Activated effector memory CD4-positive, alpha-beta T cell treated with Interleukin-2 at 50 U/mL for 16 hours (primary cell): ENCODE data around the gene PTPRF.
"Not testable (repeated sequence)": the region's sequence is repeated elsewhere in the genome, so short reads cannot be mapped to it uniquely, and the experiment has no call there.

ENCODE experiments used
- DNase-seq: peaks from one replicate; pipeline ENCODE4 v3.0.0-alpha.2; 2020

PTPRF gene

DNA sequence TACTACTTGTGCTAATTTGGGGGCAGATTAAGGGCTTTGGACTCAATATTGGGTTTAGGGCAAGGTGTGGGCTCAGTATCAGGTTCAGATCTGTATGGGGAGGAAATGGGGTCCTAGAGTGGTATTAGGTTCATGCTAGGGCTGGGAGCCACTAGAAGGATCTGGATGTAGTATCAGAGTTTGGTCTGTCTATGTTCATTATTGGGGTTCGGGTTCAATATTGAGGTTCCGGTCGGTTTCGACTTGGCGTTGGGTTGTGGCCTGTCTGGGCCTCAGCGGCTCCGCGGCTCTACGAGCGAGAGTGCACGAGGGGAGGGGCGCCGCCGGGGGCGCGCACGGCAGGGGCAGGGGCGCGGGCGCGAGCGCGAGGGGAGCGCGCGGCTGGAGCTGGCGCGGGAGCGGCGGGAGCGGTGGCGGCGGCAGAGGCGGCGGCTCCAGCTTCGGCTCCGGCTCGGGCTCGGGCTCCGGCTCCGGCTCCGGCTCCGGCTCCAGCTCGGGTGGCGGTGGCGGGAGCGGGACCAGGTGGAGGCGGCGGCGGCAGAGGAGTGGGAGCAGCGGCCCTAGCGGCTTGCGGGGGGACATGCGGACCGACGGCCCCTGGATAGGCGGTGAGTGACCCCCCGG is at the start of gene PTPRF:
Gene PTPRF (plus strand): TSS at position 401 of the 624 bp plus-strand sequence. CDS start 14,193 bp downstream, outside the sequence.
- no peak for DNase-seq

DNA sequence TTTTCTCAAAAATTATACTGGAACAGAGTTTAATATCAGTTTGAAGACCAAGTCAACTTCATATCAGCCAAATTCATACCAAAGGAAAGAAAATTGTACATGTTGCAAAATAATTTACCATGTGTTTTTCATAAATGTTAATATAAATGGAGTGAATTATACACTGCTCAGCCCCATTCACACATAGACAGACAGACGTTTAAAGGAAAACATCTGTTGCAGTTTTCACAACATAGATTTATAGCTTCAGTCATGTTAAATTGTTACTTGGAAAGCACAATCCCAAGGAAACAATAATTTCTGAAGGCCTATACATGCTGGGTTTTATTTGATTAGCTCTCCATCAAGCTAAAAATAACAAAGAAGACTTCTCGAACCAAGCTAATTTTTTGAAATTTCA is 49.2 kb upstream of the PTPRF start:
- DNase-seq: no peak

DNA sequence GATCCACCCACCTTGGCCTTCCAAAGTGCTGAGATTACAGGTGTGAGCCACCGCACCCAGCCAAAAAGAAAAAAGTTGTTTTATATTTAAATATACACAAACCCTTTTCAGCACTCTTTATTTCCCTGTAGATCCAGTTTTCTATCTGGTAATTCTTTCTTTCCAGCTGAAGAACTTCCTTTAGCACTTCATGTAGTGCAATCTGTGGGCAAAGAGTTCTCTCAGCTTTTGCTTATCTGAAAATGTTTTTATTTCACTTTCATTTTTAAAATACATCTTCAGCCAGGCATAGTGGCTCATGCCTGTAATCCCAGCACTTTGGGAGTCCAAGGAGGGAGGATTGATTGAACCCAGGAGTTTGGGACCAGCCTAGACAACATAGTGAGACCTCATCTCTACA is 48.5 kb upstream of the PTPRF start:
- DNase-seq: no peak

DNA sequence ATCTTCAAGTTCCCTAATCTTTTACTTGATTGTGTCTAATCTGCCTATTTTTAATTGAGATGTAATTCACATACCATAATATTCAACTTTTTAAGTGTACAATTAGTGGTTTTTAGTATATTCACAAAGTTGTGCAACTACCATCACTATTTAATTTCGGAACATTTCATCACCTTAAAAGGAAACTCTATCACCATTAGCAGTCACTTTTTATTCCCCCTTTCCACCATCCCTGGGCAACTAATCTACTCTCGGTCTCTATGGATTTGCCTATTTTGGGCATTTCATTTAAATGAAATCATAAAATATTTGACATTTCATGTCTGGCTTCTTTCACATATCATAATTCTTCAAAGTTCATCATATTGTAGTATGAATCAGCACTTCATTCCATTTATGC is 46.3 kb upstream of the PTPRF start:
- DNase-seq: no peak

DNA sequence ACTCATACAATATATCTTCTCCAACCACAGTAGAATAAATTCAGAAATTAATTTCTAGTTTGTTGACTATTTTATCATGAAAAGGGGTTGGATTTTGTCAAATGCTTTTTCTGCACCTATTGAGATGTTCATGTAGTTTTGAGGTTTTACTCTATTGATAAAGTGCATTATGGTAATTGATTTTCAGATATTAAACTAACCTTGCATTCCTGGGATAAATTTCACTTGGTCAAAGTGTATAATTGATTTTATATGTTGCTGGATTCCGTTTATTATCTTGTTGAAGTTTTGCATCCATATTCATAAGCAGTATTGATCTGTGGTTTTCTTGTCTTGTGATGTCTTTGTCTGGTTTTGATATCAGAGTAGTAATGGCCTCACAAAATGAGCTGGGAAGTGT is 42.5 kb upstream of the PTPRF start:
- DNase-seq: no peak

DNA sequence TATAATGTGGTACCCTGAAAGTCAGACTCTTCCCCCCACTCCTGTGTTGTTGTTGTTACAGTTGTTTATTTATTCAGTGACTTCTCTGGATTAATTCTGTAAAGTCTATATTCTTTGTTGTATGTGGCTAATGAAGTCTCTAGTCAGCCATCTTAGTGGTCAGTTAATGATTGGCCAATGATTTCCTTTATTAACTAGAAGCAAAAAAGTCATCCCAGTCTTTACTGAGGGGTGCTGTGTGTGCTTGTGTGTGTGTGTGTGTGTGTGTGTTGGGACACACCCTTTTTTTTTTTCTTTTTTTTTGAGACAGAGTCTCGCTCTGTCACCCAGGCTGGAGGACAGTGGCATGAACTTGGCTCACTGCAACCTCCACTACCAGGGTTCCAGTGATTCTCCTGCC is 39.6 kb upstream of the PTPRF start:
- DNase-seq: no peak

DNA sequence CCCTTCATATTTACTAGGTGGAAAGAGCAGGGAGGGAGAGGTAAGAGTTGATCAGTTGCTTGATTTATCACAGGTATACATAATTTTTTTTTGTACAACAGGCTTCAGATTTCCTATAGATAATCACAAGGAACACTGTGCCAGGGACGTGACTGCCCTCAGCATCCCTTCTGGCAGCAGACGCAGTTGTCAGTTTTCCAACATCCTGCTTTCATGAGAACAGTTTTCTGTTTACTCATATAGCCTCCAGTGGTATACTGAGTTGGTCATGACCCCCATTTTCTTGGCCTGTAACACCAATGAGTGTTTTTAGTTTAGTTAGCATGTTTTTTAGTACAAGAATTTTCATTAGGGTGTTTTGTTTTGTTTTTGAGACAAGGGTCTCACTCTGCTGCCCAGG is 37.9 kb upstream of the PTPRF start:
- no peak for DNase-seq

DNA sequence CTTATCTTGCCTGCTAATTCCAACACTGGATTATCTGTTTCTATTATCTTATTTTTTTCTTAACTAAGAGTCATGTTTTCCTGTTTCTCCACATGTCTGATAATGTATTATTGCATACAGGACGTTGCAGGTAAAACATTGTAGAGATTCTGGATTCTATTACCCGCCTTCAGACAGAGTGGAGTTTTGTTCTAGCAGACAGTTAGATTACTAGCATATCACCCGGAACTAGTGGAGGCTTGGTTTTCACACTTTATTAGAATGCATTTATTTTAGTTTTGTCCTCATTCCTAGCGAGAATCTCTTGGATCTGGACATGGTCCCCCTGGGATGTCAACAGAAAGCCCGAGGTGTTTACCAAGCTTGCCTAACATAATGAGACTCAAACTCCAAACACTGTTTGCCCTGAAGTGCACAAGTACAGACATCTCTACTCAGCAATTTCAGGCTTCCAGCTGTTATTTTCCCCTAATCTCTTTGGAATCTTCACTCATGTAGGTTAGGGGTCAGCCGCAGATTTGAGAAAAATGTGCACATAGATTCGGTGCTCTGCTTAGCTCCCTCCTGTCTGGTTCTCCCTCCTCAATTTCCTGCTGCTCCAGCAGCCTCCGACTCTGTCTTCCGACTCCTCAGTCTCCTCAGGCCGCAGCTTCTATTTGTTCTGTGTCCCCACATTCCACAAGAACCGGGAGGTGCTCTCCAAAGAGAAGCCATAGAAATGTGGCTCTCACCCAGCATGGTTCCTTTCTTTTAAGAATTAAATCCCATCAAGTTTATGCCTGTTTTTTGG is 36.8 kb upstream of the PTPRF start:
- no peak for DNase-seq

DNA sequence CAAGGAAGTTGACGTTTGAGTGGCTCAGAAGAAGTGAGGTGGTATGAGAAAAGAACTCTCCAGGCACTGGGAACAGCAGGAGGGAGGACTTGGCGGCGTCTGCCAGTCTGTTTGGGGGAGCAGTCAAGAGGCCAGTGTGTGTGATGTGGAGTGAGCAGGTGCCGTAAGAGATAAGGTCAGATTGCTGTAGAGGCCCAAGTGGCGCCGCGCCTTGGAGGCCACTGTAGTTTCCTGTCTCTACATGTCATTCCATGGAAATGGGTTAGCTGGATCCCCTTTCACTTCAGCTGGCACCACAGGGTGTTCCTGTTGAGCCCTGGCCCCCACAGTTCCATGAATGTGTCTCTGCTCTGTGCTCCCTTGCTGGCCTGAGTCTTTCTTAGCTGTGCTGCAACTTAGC is 35.5 kb upstream of the PTPRF start:
- DNase-seq: no peak

DNA sequence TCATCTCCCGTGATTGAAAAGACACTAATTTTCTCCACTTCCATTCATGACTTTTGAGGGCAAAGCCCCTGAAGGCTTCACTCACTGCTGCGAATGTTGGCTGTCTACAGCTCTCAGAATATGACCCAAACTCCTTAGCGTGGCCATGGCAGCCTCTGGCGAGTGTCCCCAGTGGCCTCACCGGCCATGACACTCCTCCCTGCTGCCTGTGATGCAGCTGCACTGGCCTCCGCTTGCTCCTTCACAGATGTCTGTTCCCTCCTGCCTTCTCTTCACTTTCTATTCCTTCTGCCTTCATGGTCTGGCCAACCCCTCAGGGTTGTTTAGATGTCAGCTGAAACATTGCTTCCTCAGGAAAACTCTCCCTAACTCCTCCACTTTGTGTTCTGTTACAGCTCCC is 30.8 kb upstream of the PTPRF start:
- no peak for DNase-seq

DNA sequence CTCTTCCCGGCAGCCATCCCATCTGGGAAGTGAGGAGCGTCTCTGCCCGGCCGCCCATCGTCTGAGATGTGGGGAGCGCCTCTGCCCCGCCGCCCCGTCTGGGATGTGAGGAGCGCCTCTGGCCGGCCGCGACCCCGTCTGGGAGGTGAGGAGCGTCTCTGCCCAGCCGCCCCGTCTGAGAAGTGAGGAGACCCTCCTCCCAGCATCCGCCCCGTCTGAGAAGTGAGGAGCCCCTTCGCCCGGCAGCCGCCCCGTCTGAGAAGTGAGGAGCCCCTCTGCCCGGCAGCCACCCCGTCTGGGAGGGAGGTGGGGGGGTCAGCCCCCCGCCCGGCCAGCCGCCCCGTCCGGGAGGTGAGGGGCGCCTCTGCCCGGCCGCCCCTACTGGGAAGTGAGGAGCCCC is 28.9 kb upstream of the PTPRF start:
- not testable (repeated sequence) for DNase-seq

DNA sequence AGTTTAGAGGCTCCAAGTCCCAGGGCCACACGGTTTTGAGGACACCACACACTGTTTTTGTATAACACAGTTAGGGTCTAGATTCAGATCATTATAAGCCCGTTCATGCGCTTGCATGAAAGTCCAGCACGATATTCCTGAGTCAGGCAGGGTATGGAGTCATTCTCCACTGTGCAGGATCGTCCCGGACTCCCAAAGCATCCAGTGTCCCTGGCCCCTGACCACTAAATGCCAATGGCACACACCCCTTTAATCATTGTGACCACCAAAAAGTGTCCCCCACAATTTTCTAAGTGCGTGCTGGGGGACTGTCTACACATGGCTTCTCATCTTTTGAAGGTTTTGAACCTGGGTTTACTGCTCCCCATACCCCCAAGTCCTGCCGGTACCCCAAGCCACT is 27.1 kb upstream of the PTPRF start:
- DNase-seq: no peak

DNA sequence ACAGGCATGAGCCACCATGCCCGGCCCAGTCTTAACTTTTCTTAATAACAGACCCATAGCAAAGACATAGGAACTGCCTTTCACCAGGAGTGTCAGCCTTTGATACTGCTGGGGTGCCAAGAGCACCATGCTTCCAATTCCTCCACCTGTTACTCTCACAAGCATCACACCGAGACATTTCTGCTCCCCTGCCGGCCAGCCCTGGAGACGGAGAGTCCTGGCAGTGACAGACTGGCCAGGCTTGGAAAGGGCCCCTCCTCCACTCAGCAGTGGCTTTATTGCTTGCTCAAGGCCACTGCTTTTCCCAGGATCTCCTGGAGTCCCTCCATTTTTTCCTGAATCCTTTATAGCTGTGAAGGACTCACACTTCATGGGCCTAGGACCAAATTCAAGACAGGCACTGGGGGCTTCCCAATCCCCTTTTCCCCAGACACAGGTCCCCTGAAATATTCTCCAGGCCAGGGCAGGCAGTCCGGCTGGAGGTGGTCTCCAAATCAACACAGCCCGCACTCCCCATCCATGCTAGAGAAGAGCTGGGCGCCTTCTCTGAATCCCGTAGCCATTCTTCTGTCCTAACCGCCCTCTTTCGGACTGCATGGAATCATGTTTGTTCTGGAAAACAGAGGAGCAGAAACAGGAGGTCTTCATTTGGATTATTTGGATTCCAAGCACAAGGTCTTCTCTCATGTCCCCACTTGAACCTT is 25.5 kb upstream of the PTPRF start:
- no peak for DNase-seq

DNA sequence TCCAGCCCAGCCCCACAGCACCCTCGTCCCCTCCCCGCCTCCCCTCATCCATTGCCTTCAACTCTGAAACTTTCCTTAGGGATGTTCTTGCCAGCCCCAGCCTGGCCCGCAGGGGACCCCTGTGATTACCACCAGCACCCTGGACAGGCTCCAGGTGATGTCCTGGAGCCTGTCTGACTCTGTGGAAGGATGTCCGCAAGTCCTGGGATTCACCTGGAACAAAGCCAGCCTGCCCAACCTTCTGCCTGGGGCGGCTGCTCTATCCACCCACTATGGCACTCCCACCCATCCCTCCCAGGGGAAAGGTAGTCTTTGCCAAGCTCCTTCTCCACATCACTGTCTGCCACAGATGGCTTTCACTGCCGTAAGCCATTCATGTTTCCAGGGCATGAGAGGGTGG is 24.4 kb upstream of the PTPRF start:
- no peak for DNase-seq

DNA sequence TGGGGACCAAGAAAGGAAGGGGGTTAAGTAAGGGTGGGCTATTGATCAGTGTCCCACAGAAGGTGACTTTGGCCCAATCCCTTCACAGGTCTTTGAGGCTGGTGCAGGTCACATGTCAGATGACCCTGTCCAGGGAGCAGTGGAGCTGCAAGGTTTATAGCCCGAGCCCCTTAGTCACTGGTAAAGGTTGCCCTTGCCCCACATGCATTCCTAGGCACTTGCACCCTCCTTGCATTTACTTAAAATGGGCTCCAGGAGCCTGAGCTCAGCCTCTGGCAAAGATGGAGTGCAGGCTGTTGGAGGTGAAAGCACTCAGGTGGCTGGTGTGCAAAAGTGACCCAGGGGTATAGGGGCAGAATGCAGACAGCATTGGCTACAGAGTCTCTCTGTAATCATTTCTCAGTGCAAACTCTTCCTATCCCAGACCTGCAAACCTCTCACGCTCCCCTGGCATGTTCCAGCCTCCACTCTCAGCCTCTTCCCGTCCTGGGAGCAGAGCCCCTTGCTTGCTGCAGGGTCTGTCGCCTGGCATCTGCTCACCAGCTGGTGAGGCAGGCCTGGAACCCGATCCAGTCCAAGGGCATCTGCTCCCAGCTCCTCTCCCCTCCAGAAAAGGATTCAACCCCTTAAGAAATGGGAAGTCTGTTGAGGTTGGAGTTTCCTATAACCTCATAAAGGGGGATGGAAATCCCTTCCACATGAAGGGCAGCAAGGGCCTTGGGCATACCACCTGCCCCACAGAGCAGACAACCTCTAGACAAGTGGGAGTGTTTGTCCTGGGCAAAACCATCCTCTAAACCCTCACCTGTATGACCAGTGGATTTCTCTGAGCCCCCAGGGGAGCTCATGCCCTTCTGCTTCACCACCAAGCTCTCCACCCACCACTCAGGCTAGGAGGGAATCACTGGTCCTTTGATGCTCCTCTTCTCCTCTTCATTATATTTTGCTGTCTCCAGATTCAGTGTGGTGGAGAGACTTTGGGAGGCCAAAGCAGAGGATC is 23.1 kb upstream of the PTPRF start:
- DNase-seq: no peak

DNA sequence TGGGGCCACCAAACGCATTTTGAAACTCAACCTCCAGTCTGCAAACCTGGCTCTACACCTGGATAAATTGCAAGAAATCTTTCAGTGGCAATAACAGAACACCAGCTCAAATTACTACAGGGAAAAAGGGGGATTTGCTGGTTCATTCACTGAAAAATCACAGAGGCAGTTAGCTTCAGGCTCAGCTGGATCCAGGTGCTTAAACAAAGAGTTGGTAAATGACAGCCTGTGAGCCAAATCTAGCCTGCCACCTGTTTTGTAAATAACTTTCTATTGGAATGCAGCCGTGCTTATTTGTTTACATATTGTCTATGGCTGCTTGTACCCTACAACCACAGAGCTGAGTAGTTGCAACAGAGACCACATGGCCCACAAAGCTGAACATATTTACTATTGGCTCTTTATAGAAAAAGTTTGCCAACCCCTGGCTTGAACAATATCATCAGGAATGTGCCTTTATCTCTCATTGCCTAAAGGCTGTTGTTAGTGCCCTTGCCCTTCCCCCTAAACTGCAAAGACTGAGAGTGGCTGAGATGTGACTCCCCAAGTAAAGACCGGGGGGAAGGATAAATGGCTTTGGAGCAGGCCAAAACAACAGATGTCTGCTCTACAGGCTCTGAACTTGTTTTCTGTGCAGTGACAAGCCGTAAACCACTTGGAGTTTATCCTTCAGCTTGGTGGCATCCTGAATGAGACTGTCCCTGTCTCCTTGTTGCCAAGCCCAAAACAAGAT is 21.5 kb upstream of the PTPRF start:
- no peak for DNase-seq

DNA sequence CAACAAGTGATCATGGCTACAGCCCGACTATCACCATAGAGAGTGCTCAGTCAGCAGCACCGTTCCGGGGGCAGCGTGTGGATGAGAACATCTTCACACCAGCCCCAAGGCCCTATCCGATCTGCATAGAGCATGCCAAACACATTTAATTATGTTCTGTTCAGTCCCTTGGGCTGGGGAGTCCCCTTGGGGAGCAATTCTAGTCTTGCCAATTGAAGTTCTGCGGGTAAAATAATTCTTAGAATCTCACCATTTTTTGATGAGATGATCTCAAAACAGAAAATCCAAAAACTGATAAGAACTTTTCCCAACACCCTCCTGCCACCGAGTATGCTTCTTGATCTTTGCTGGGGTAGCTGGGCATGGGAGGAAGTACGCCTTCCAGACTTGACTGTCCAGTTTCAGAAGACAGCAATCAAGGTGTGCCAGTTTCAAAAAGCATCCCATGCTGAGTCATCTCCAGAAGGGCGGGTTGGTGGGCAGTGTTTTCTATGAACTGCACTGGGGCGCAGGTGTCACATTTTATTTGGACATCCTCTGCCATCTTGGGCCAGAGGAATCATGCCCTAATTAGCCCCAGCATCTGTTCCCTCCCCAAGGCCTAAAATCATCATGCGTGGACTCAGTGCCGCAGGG is 20.8 kb upstream of the PTPRF start:
- no peak for DNase-seq

DNA sequence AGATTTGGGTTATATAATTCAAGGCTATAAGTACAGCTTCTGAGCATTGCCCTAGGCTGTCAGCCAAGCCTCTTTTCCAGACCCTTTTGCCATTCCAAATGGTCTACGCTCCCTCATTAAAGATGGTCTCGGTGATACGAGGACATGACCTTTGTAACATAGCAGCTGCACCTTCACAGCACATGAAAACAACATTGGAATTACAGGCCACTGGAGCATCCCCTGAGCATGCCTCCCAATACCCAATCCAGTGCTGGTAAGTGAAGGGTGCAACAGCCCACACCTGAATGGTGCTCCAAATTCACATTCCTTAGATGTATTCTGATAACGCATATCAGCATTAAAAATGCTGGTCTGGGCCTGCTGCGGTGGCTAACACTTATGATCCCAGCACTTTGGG is 20.1 kb upstream of the PTPRF start:
- no peak for DNase-seq

DNA sequence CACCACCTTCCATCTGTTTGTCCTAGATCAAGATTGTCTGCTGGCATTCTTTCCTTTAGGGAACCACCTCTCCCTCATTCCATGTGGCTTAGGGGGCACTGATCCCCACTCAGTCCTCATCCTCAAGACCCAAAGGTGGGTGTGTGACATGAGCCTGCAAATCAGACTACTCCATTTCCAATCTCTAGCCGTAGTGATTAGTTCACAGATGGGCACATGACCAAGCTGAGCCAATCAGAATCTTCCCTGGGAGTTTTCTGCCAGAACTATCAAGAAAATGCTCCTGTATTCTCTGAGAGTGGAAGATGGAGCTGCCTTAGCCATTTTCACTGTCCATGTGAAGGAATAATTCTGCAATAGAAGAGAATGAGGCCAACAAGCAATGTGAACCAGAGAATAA is 19.3 kb upstream of the PTPRF start:
- no peak for DNase-seq

DNA sequence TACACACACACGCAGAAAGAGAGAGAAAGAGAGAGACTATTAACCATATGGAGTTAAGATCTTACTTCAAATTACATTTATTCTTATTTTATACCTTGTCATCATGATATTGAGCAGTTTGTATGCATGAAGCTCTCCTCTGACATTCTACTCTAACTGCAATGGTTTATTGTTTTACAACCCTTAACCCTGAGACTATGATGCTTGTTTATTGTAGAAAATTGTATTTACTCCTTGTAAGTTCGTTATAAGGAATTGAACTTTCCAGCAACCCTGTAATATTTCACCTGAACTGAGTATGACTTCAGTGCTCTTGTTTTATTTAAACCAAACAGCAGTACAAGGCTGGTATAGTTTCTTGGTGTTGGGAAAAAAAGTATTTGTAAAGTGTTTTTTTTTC is 18.6 kb upstream of the PTPRF start:
- no peak for DNase-seq

DNA sequence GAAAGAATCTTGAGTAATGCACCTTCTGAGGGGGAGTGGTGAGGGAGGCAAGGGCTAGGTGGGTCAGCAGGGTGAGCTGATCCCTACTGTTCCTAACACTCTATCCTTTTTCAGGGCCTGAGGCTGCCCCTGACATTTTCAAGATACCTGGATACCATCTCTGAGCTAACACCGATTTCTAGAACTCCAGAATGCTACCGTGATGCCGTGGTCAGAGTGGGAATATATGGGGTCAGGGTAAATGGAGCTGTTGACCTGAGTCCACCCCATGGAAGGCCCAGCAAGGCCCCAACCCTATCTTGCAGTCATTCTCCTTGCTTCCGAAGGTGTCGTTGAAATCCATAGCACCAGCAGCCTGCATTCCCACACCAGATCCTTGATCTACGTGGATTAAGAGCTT is 18.0 kb upstream of the PTPRF start:
- DNase-seq: no peak
